IMR-90 (cell line): ENCODE results near the gene SORCS1. TPM values are rescaled to one million over a fixed set of nuclear protein-coding genes. Genes with fewer than 3 reads are reported as not detected.

Source experiments
- ATAC-seq: fragments of 200-7000 bp; cut with Tn5 transposase; 2 replicates; pipeline ENCODE4 v1.9.1; 2020; ENCODE audit warnings: low read depth, mild to moderate bottlenecking, moderate library complexity
- BruUV-seq: library from RNA; stranded (reverse); fragments of 400-500 nt; replicated peaks from 2 replicates; lab custom pipeline; 2021; lab: Mats Ljungman, UMichigan
- CTCF ChIA-PET: fragments of 300-600 bp; formaldehyde crosslinking; extraction: SDS; loops from one replicate; lab custom pipeline; 2021; ENCODE audit warnings: antibody characterized with exemption; lab: Yijun Ruan, JAX
- POLR2A ChIA-PET: fragments of 300-600 bp; sonication (Branson Sonifier 250); formaldehyde crosslinking; loops from one replicate; lab custom pipeline; 2022; ENCODE audit warnings: antibody characterized with exemption; ENCODE audit not compliant: unreplicated experiment; lab: Charles Lee
- DNase-seq: peaks from one replicate; pipeline ENCODE4 v3.0.0; 2013
- H2AFZ ChIP-seq: replicated peaks from 2 replicates; pipeline ENCODE3; 2013; ENCODE audit warnings: low read length, mild to moderate bottlenecking; ENCODE audit not compliant: poor library complexity
- H2AK5ac ChIP-seq: 2 replicates; pipeline ENCODE4 v1.6.1; 2013; ENCODE audit warnings: low read depth, low read length, inconsistent platforms
- H2AK9ac ChIP-seq: replicated peaks from 2 replicates; pipeline ENCODE3; 2013; ENCODE audit warnings: mild to moderate bottlenecking, low read depth, low read length, moderate library complexity; ENCODE audit not compliant: poor library complexity
- H2BK120ac ChIP-seq: 2 replicates; pipeline ENCODE4 v1.6.1; 2013; ENCODE audit warnings: low read depth, low read length, inconsistent platforms
- H2BK15ac ChIP-seq: 3 replicates; pipeline ENCODE4 v1.6.1; 2013; ENCODE audit warnings: low read depth, low read length, inconsistent platforms
- H2BK20ac ChIP-seq: 2 replicates; pipeline ENCODE4 v1.6.1; 2013; ENCODE audit warnings: low read depth, mild to moderate bottlenecking, inconsistent platforms, low read length, moderate library complexity
- H2BK5ac ChIP-seq: 2 replicates; pipeline ENCODE4 v1.6.1; 2013; ENCODE audit warnings: mild to moderate bottlenecking, low read depth, low read length, inconsistent platforms; ENCODE audit not compliant: poor library complexity, severe bottlenecking
- H3K14ac ChIP-seq: replicated peaks from 2 replicates; pipeline ENCODE4 v1.6.1; 2013; ENCODE audit warnings: low read depth, low read length, inconsistent platforms
- H3K18ac ChIP-seq: 2 replicates; pipeline ENCODE4 v1.6.1; 2013; ENCODE audit warnings: low read depth, low read length, control low read depth
- H3K23ac ChIP-seq: 2 replicates; pipeline ENCODE4 v1.6.1; 2013; ENCODE audit warnings: low read depth, low read length, inconsistent platforms
- H3K27ac ChIP-seq: 2 replicates; pipeline ENCODE4 v1.5.1; 2013; ENCODE audit warnings: mild to moderate bottlenecking, control low read depth, low read length; ENCODE audit not compliant: insufficient read depth
- H3K27me3 ChIP-seq: 2 replicates; pipeline ENCODE4 v1.6.1; 2013; ENCODE audit warnings: low read length; ENCODE audit not compliant: control insufficient read depth, insufficient read depth
- H3K36me3 ChIP-seq: 2 replicates; pipeline ENCODE4 v1.6.1; 2013; ENCODE audit warnings: low read length, mixed read lengths; ENCODE audit not compliant: control insufficient read depth, insufficient read depth
- H3K4ac ChIP-seq: 2 replicates; pipeline ENCODE4 v1.6.1; 2013; ENCODE audit warnings: low read depth, low read length, inconsistent platforms
- H3K4me1 ChIP-seq: 2 replicates; pipeline ENCODE4 v1.6.1; 2013; ENCODE audit warnings: low read length, mixed read lengths; ENCODE audit not compliant: control insufficient read depth, insufficient read depth
- H3K4me2 ChIP-seq: 2 replicates; pipeline ENCODE4 v1.6.1; 2013; ENCODE audit warnings: low read depth, mild to moderate bottlenecking, control low read depth, low read length, moderate library complexity
- H3K4me3 ChIP-seq: 2 replicates; pipeline ENCODE4 v1.5.1; 2013; ENCODE audit warnings: low read depth, mild to moderate bottlenecking, control low read depth, low read length, moderate library complexity; ENCODE audit not compliant: insufficient read depth
- H3K56ac ChIP-seq: 2 replicates; pipeline ENCODE4 v1.6.1; 2013; ENCODE audit warnings: low read length, inconsistent platforms; ENCODE audit not compliant: insufficient read depth; ENCODE audit errors: extremely low read depth
- H3K79me1 ChIP-seq, 2 experiments: 2 replicates each; pipeline ENCODE4 v1.6.1; 2013; ENCODE audit warnings: low read length in 2 of 2, inconsistent platforms in 1 of 2, low read depth in 1 of 2
- H3K9ac ChIP-seq: 2 replicates; pipeline ENCODE4 v1.6.1; 2013; ENCODE audit warnings: low read depth, low read length, control low read depth
- H3K9me1 ChIP-seq: 2 replicates; pipeline ENCODE4 v1.6.1; 2013; ENCODE audit warnings: low read length, inconsistent platforms; ENCODE audit not compliant: insufficient read depth
- H3K9me3 ChIP-seq: 2 replicates; pipeline ENCODE4 v1.6.1; 2013; ENCODE audit warnings: low read length; ENCODE audit not compliant: control insufficient read depth, insufficient read depth
- H4K20me1 ChIP-seq: 2 replicates; pipeline ENCODE4 v1.6.1; 2013; ENCODE audit warnings: low read length, inconsistent platforms; ENCODE audit not compliant: insufficient read depth
- H4K5ac ChIP-seq: 2 replicates; pipeline ENCODE4 v1.6.1; 2013; ENCODE audit warnings: mild to moderate bottlenecking, low read depth, low read length, control low read depth
- H4K8ac ChIP-seq, 2 experiments: 2 replicates each; pipeline ENCODE4 v1.6.1; 2013; ENCODE audit warnings: low read depth in 2 of 2, low read length in 2 of 2, control low read depth in 1 of 2, inconsistent platforms in 1 of 2
- H4K91ac ChIP-seq: 2 replicates; pipeline ENCODE4 v1.6.1; 2013; ENCODE audit warnings: low read depth, low read length, inconsistent platforms; ENCODE audit not compliant: insufficient read depth
- BHLHE40 ChIP-seq: fragments of 150-350 bp; IDR thresholded peaks from 2 replicates; pipeline ENCODE4 v1.6.1; 2016; ENCODE audit warnings: mild to moderate bottlenecking, low read depth, low read length
- CEBPB ChIP-seq: IDR thresholded peaks from 2 replicates; pipeline ENCODE4 v1.6.1; 2012; ENCODE audit warnings: low read depth, low read length, improper control_type of control experiment
- CHD1 ChIP-seq: IDR thresholded peaks from 2 replicates; pipeline ENCODE4 v1.6.1; 2012; ENCODE audit warnings: low read depth, low read length, improper control_type of control experiment
- RFX5 ChIP-seq: IDR thresholded peaks from 2 replicates; pipeline ENCODE4 v1.8.0; 2012; ENCODE audit warnings: low read depth, mild to moderate bottlenecking, low read length, moderate library complexity
- USF2 ChIP-seq: fragments of 150-350 bp; IDR thresholded peaks from 2 replicates; pipeline ENCODE4 v1.6.1; 2017; ENCODE audit warnings: mild to moderate bottlenecking, antibody characterized with exemption, low read length, low read depth
- WGBS, 2 experiments: methylation state at CpG; one replicate each; pipeline versions ENCODE4 v1.1.5 to v1.1.7; 2013; ENCODE audit warnings: missing lambda C conversion rate in 2 of 2; ENCODE audit not compliant: insufficient read length in 1 of 2; ENCODE audit errors: extremely low coverage in 2 of 2; 5-methylcytosine and 5-hydroxymethylcytosine counted together
- dilution Hi-C: fragments of 300-500 bp; cut with HindIII; formaldehyde crosslinking; loops from one replicate; pipeline ENCODE4 v1.14.3; 2018; ENCODE audit warnings: low sequenced_read_pairs; ENCODE audit not compliant: unreplicated experiment
- in situ Hi-C: fragments of 300-500 bp; cut with MboI; formaldehyde crosslinking; loops from 3 replicates; pipeline ENCODE4 v1.14.3; 2019; ENCODE audit warnings: low sequenced_read_pairs, inconsistent platforms, mixed read lengths
- intact Hi-C: fragments of 100-400 bp; cut with micrococcal nuclease; formaldehyde crosslinking; loops from 2 replicates; pipeline ENCODE4 v1.10.0; 2022
- polyA plus RNA-seq, 3 experiments: library from polyadenylated mRNA; depleted of rRNA; stranded (reverse); fragments of >200 nt; gene quantifications; 2 replicates each; pipeline ENCODE4 v1.2.3, GENCODE V29; 2012; ENCODE audit warnings: low replicate concordance in 1 of 3
- total RNA-seq: library from RNA; depleted of rRNA; stranded (reverse); fragments of >200 nt; gene quantifications from 2 replicates; pipeline ENCODE4 v1.2.3, GENCODE V29; 2012

The SORCS1 gene
- total and polyA plus RNA-seq, 2 of the 4 experiments (the other 2 are of a cell fraction), result under 0.01 TPM; not detected in 1

DNA sequence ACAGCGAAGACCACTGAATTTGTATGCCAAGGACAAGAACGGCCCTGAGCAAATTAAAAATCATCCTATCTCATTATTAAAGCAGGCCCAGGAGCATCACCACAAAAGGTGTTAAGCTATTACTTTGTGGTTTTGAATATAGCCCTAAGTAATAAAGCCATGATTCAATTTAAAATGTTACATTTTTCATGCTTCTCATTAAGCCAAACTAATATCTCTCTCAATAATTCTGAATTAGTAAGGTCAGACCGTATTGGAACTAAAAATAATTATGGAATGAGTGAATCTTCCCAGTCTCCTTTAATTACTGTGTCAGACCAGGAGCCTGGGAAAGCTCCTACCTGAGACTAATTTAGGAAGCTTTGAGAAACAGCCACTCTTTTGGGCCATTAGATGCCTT, 162.4 kb downstream of the SORCS1 start:
- ATAC-seq, result no peak

More for the DNA sequence above, 162.4 kb downstream of the SORCS1 start:
- H3K4ac ChIP-seq, result no peak overlapping the region
- dilution Hi-C loops (no loop called here), in situ Hi-C loops (no loop called here), intact Hi-C loops (no loop called here)
- no peak overlapping the region for H3K27ac ChIP-seq
- no peak overlapping the region for H4K5ac ChIP-seq
- H3K56ac ChIP-seq, result no peak overlapping the region
- H3K4me3 ChIP-seq, result no peak overlapping the region
- H3K9me1 ChIP-seq, result no peaks in the 10 kb centered on the region
- ChIA-PET CTCF (no interaction called here), POLR2A (no interaction called here)
- no CpG with 5 or more reads among the region's 3 CpGs for WGBS, 2 experiments
- no peak for DNase-seq
- TF ChIP-seq BHLHE40, result no peak
- TF ChIP-seq RFX5, result no peak
- TF ChIP-seq CHD1, result no peak
- TF ChIP-seq CEBPB, result no peak
- no peak for TF ChIP-seq USF2
- BruUV-seq, result no TSS peak
- H3K4me1 ChIP-seq, result no peaks in the 10 kb centered on the region
- H2BK120ac ChIP-seq, result no peak overlapping the region
- H2BK5ac ChIP-seq, result no peak overlapping the region
- no peak overlapping the region for H2AFZ ChIP-seq
- H3K9ac ChIP-seq, result no peak overlapping the region
- no peak overlapping the region for H4K8ac ChIP-seq
- no peak overlapping the region for H3K4me2 ChIP-seq
- H3K27me3 ChIP-seq, result no peaks in the 10 kb centered on the region
- no peak overlapping the region for H3K23ac ChIP-seq
- H3K36me3 ChIP-seq, result no peaks in the 10 kb centered on the region
- no peak overlapping the region for H3K18ac ChIP-seq
- no peaks in the 10 kb centered on the region for H4K20me1 ChIP-seq
- no peak overlapping the region for H4K91ac ChIP-seq
- H3K79me1 ChIP-seq, result no peaks in the 10 kb centered on the region
- no peak overlapping the region for H2AK9ac ChIP-seq
- H3K14ac ChIP-seq, result no peak overlapping the region
- H2AK5ac ChIP-seq, result no peak overlapping the region
- H3K9me3 ChIP-seq, result peaks cover 4% of the 10 kb centered on the region
- no peak overlapping the region for H2BK20ac ChIP-seq
- no peak overlapping the region for H2BK15ac ChIP-seq
